GM15510 (cell line): Measurements from ENCODE around the gene DGKQ.

Experiments used
- POLR2A ChIP-seq: IDR thresholded peaks from 3 replicates; pipeline ENCODE4 v1.6.1; 2011; ENCODE audit warnings: borderline replicate concordance; ENCODE audit not compliant: insufficient read length; ENCODE audit errors: extremely low read depth

Gene DGKQ

GRCh38 chr4:974668-975067 lies 1.3 kb upstream of the DGKQ start:
- TF ChIP-seq POLR2A: no peak

GRCh38 chr4:972651-973424 lies 531 bp downstream of the DGKQ start:
- no peak for TF ChIP-seq POLR2A

- TF ChIP-seq POLR2A: no peak
Observed at GRCh38 chr4:971666-972500, 1.5 kb downstream of the DGKQ start.

- TF ChIP-seq POLR2A: no peak
Observed at GRCh38 chr4:970854-971520, 2.4 kb downstream of the DGKQ start.

- no peak for TF ChIP-seq POLR2A
Observed at GRCh38 chr4:970046-970745, 3.2 kb downstream of the DGKQ start.

GRCh38 chr4:968621-969394 lies 4.6 kb downstream of the DGKQ start:
- no peak for TF ChIP-seq POLR2A

- no peak for TF ChIP-seq POLR2A
Observed at GRCh38 chr4:968221-968620, 5.1 kb downstream of the DGKQ start.

GRCh38 chr4:967113-968104 lies 6.0 kb downstream of the DGKQ start:
- no peak for TF ChIP-seq POLR2A

GRCh38 chr4:966266-967112 lies 6.9 kb downstream of the DGKQ start:
- TF ChIP-seq POLR2A: no peak

- TF ChIP-seq POLR2A: no peak
Observed at GRCh38 chr4:965766-966134, 7.6 kb downstream of the DGKQ start.

GRCh38 chr4:965048-965765 lies 8.2 kb downstream of the DGKQ start:
- no peak for TF ChIP-seq POLR2A

GRCh38 chr4:964346-965025 lies 8.9 kb downstream of the DGKQ start:
- no peak for TF ChIP-seq POLR2A
